Vagina (tissue), 2 donors: ENCODE results near the gene CPA1.

Experiments
- POLR2A ChIP-seq, 2 donors: fragments of 450-650 bp; IDR thresholded peaks; one replicate each; pipeline ENCODE4 v1.6.1; 2017; ENCODE audit warnings: antibody characterized with exemption in 2 of 2, mild to moderate bottlenecking in 2 of 2, moderate library complexity in 2 of 2
- POLR2AphosphoS5 ChIP-seq, 2 donors: sonication (generic); formaldehyde crosslinking; IDR thresholded peaks; one replicate each; pipeline ENCODE4 v1.9.0; 2017; ENCODE audit warnings: antibody characterized with exemption in 2 of 2, mild to moderate bottlenecking in 2 of 2, low read depth in 1 of 2; ENCODE audit not compliant: insufficient read depth in 1 of 2
- TF ChIP-seq, protein P1 (sequence below), 3 experiments: fragments of 450-650 bp in 2 of 3; fragments of 200-600 bp in 1 of 3; sonication (generic) in 1 of 3; IDR thresholded peaks; one replicate each; pipeline ENCODE4 v1.5.1; 2017 to 2019; ENCODE audit warnings: antibody characterized with exemption in 3 of 3, mild to moderate bottlenecking in 2 of 3, moderate library complexity in 2 of 3

DNA sequence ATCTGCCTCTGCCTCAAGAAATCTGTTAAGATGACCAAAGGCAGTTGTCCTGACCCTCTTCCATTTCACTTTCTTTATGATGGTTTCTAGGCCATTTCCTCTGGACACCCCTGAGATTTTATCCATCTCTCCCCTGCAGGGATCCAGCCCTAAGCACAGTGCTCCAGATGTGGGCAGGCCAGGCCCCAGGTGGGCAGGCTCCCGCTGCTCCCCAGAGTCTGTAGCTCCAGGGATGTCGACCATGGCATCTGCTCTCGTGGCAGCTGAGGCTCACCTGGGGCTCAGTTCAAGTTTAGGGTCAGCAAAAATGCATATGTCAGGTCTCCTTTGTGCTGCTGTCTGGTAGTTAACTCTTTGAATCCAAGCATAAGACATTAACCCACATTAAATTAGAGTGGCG is 48.7 kb downstream of the CPA1 start:
- TF ChIP-seq, protein P1, sequence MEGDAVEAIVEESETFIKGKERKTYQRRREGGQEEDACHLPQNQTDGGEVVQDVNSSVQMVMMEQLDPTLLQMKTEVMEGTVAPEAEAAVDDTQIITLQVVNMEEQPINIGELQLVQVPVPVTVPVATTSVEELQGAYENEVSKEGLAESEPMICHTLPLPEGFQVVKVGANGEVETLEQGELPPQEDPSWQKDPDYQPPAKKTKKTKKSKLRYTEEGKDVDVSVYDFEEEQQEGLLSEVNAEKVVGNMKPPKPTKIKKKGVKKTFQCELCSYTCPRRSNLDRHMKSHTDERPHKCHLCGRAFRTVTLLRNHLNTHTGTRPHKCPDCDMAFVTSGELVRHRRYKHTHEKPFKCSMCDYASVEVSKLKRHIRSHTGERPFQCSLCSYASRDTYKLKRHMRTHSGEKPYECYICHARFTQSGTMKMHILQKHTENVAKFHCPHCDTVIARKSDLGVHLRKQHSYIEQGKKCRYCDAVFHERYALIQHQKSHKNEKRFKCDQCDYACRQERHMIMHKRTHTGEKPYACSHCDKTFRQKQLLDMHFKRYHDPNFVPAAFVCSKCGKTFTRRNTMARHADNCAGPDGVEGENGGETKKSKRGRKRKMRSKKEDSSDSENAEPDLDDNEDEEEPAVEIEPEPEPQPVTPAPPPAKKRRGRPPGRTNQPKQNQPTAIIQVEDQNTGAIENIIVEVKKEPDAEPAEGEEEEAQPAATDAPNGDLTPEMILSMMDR (IDR thresholded peaks at IDR 0.05): no peak
- TF ChIP-seq POLR2AphosphoS5 (IDR thresholded peaks at IDR 0.05; ENCODE audit: insufficient read depth in 1 of 2, low read depth in 1 of 2): no peak
- no peak for TF ChIP-seq POLR2A (IDR thresholded peaks at IDR 0.05)
